HepG2 (cell line): ENCODE results near the gene JAGN1. TPM values are rescaled to one million over a fixed set of nuclear protein-coding genes. Genes with fewer than 3 reads are reported as not detected.

Experiments
- BRCA1 ChIP-seq: sonication (generic); formaldehyde crosslinking; IDR thresholded peaks from 2 replicates; pipeline ENCODE4 v1.4.0; 2020; ENCODE audit warnings: missing genetic modification reagents
- CBX2 ChIP-seq, 2 experiments: fragments of 200-600 bp in 1 of 2; sonication (generic); formaldehyde crosslinking in 1 of 2; IDR thresholded peaks; 2 replicates each; pipeline versions ENCODE4 v1.7.0 to v1.8.1; 2018 to 2022; ENCODE audit warnings: low read depth in 2 of 2, low read length in 1 of 2, mild to moderate bottlenecking in 1 of 2, missing genetic modification reagents in 1 of 2
- ELF4 ChIP-seq: sonication (generic); formaldehyde crosslinking; IDR thresholded peaks from 2 replicates; pipeline ENCODE4 v1.5.0; 2020; ENCODE audit warnings: missing genetic modification reagents, mild to moderate bottlenecking, moderate library complexity, borderline replicate concordance
- FOXA3 ChIP-seq: IDR thresholded peaks from 2 replicates; pipeline ENCODE4 v1.6.1; 2016; ENCODE audit warnings: missing genetic modification reagents, missing compliant biosample characterization
- LCORL ChIP-seq, 2 experiments: fragments of 450-650 bp in 1 of 2; sonication (generic) in 1 of 2; formaldehyde crosslinking in 1 of 2; IDR thresholded peaks; 2 replicates each; pipeline versions ENCODE4 v1.5.0 to v1.6.1; 2017 to 2020; ENCODE audit warnings: antibody characterized with exemption in 1 of 2, missing genetic modification reagents in 1 of 2
- MLX ChIP-seq: IDR thresholded peaks from 2 replicates; pipeline ENCODE4 v1.6.1; 2016
- NFYC ChIP-seq: IDR thresholded peaks from 2 replicates; pipeline ENCODE4 v1.6.1; 2016; ENCODE audit warnings: missing genetic modification reagents, missing compliant biosample characterization
- NPAS2 ChIP-seq: sonication (generic); formaldehyde crosslinking; IDR thresholded peaks from 2 replicates; pipeline ENCODE4 v1.8.0; 2022; ENCODE audit warnings: mild to moderate bottlenecking, missing genetic modification reagents, borderline replicate concordance
- PCBP2 ChIP-seq: fragments of 200-400 bp; formaldehyde crosslinking; optimal IDR thresholded peaks from 2 replicates; pipeline ENCODE3; 2018; ENCODE audit warnings: low read length, low read depth; ENCODE audit not compliant: poor library complexity, severe bottlenecking
- POLR2G ChIP-seq: fragments of 200-400 bp; formaldehyde crosslinking; IDR thresholded peaks from 2 replicates; pipeline ENCODE4 v1.6.1; 2018; ENCODE audit warnings: mild to moderate bottlenecking, low read depth, low read length, moderate library complexity
- SALL2 ChIP-seq: sonication (generic); formaldehyde crosslinking; IDR thresholded peaks from 2 replicates; pipeline ENCODE4 v1.8.1; 2023; ENCODE audit warnings: mild to moderate bottlenecking, missing genetic modification reagents, inconsistent platforms
- SMAD9 ChIP-seq: sonication (generic); formaldehyde crosslinking; IDR thresholded peaks from 2 replicates; pipeline ENCODE4 v1.5.1; 2020; ENCODE audit warnings: mild to moderate bottlenecking, missing genetic modification reagents
- SOX5 ChIP-seq: IDR thresholded peaks from 2 replicates; pipeline ENCODE4 v1.6.1; 2016; ENCODE audit warnings: borderline replicate concordance
- SRSF1 ChIP-seq: fragments of 200-400 bp; formaldehyde crosslinking; optimal IDR thresholded peaks from 2 replicates; pipeline ENCODE3; 2017; ENCODE audit warnings: mild to moderate bottlenecking, low read depth, low read length, moderate library complexity
- TRAFD1 ChIP-seq: sonication (generic); formaldehyde crosslinking; IDR thresholded peaks from 2 replicates; pipeline ENCODE4 v1.5.1; 2020; ENCODE audit warnings: missing genetic modification reagents, mild to moderate bottlenecking, borderline replicate concordance
- ZKSCAN1 ChIP-seq: fragments of 150-350 bp; IDR thresholded peaks from 2 replicates; pipeline ENCODE4 v1.6.1; 2014; ENCODE audit warnings: low read length
- ZNF24 ChIP-seq: fragments of 450-650 bp; IDR thresholded peaks from 2 replicates; pipeline ENCODE4 v1.6.1; 2017; ENCODE audit warnings: antibody characterized with exemption, mild to moderate bottlenecking
- ZNF256 ChIP-seq: sonication (generic); formaldehyde crosslinking; conservative IDR thresholded peaks from 2 replicates; pipeline ENCODE4 v1.4.0; 2020; ENCODE audit warnings: missing genetic modification reagents
- ZNF335 ChIP-seq: sonication (generic); formaldehyde crosslinking; IDR thresholded peaks from 2 replicates; pipeline ENCODE4 v1.4.0; 2020; ENCODE audit warnings: missing genetic modification reagents
- ZNF431 ChIP-seq: sonication (generic); formaldehyde crosslinking; IDR thresholded peaks from 2 replicates; pipeline ENCODE4 v1.9.0; 2022; ENCODE audit warnings: missing genetic modification reagents, low read depth, mild to moderate bottlenecking, borderline replicate concordance
- ZNF496 ChIP-seq: sonication (generic); formaldehyde crosslinking; IDR thresholded peaks from 2 replicates; pipeline ENCODE4 v1.8.1; 2023; ENCODE audit warnings: mild to moderate bottlenecking, moderate library complexity, missing genetic modification reagents; ENCODE audit not compliant: insufficient replicate concordance
- ZNF710 ChIP-seq: sonication (generic); formaldehyde crosslinking; IDR thresholded peaks from 2 replicates; pipeline ENCODE4 v1.5.0; 2020; ENCODE audit warnings: mild to moderate bottlenecking, missing genetic modification reagents, borderline replicate concordance
- ZNF749 ChIP-seq: sonication (generic); formaldehyde crosslinking; IDR thresholded peaks from 2 replicates; pipeline ENCODE4 v1.8.0; 2022; ENCODE audit warnings: mild to moderate bottlenecking, missing genetic modification reagents, moderate library complexity, borderline replicate concordance
- ZNF784 ChIP-seq: sonication (generic); formaldehyde crosslinking; IDR thresholded peaks from 2 replicates; pipeline ENCODE4 v1.5.1; 2020; ENCODE audit warnings: missing genetic modification reagents, mild to moderate bottlenecking, borderline replicate concordance
- ZNF841 ChIP-seq: sonication (generic); formaldehyde crosslinking; IDR thresholded peaks from 2 replicates; pipeline ENCODE4 v1.8.1; 2023; ENCODE audit warnings: missing genetic modification reagents, borderline replicate concordance
- polyA plus RNA-seq, 8 experiments: library from polyadenylated mRNA; depleted of rRNA in 3 of 8; stranded (reverse) in 7 of 8; unstranded in 1 of 8; fragments of >200 nt; fragmentation: Illumina TruSeq in 4 of 8; extraction: Trizol in 4 of 8; gene quantifications; 2 replicates each; pipeline versions ENCODE4 v1.2.1 to v1.2.3, GENCODE V29; 2011 to 2016; ENCODE audit warnings: low read depth in 4 of 8, missing spikeins in 1 of 8, mixed read lengths in 1 of 8; ENCODE audit not compliant: insufficient read depth in 1 of 8
- total RNA-seq, 5 experiments: library from RNA; depleted of rRNA; stranded (reverse); fragments of >200 nt; fragmentation: Illumina TruSeq; extraction: Trizol; gene quantifications; 2 replicates each; pipeline ENCODE4 v1.2.3, GENCODE V29; 2016; ENCODE audit warnings: low read depth in 1 of 5

The JAGN1 gene
- total and polyA plus RNA-seq, 2 of the 13 experiments (the other 11 are each of a cell fraction or from before 2014, with no cell fraction given) = 49.9 to 50.9 TPM

GRCh38 chr3:9843715-9844438, 46.5 kb upstream of the JAGN1 start, which contains the start of gene RPUSD3 (continued):
- TF ChIP-seq ZNF710 (CRISPR knock-in tag) = peak; percentile 78; the same call in 1 of the 2 replicates
- TF ChIP-seq ZNF841 (CRISPR knock-in tag) = no peak
- TF ChIP-seq BRCA1 (CRISPR knock-in tag) = no peak
- TF ChIP-seq SALL2 (CRISPR knock-in tag) = no peak
- no peak for TF ChIP-seq MLX (CRISPR knock-in tag)
- peak; percentile 97 for TF ChIP-seq NFYC (CRISPR knock-in tag)
- TF ChIP-seq SRSF1 = no peak
- TF ChIP-seq SOX5 (CRISPR knock-in tag) = no peak
- no peak for TF ChIP-seq PCBP2
- TF ChIP-seq CBX2 (IDR thresholded peaks at IDR 0.05; ENCODE audit: low read depth, low read length) = no peak
- no peak for TF ChIP-seq CBX2 (CRISPR knock-in tag; IDR thresholded peaks at IDR 0.05; ENCODE audit: low read depth)
- TF ChIP-seq ZNF784 (CRISPR knock-in tag) = no peak; the same call in 1 of the 2 replicates
- TF ChIP-seq POLR2G = peak; percentile 91
- TF ChIP-seq ZNF431 (CRISPR knock-in tag) = no peak
- no peak for TF ChIP-seq TRAFD1
- no peak for TF ChIP-seq ZNF256 (CRISPR knock-in tag)
- TF ChIP-seq ELF4 = no peak
- no peak for TF ChIP-seq ZKSCAN1
- no peak for TF ChIP-seq ZNF24
- TF ChIP-seq ZNF496 (CRISPR knock-in tag) = no peak
- 0 out of 2 replicates have a peak, but pooled peaks have one; percentile 7 for TF ChIP-seq FOXA3
- TF ChIP-seq LCORL (IDR thresholded peaks at IDR 0.05) = no peak
- peak; percentile 51; the same call in 1 of the 2 replicates for TF ChIP-seq LCORL (CRISPR knock-in tag; IDR thresholded peaks at IDR 0.05)
- TF ChIP-seq SMAD9 (CRISPR knock-in tag) = no peak
- TF ChIP-seq NPAS2 (CRISPR knock-in tag) = no peak
- TF ChIP-seq ZNF749 = 0 out of 2 replicates have a peak, but pooled peaks have one; percentile 54
- peak; percentile 50; the same call in 1 of the 2 replicates for TF ChIP-seq ZNF335 (CRISPR knock-in tag)
